Endothelial cell of umbilical vein (primary cell): ENCODE measurements around the gene CCBE1. TPM values are rescaled to one million over a fixed set of nuclear protein-coding genes. Genes with fewer than 3 reads are reported as not detected.

Experiments
- BruUV-seq: library from RNA; stranded (reverse); fragments of 400-500 nt; replicated peaks from 2 replicates; lab custom pipeline; 2021; lab: Mats Ljungman, UMichigan
- CTCF ChIA-PET: fragments of 300-600, 350-600 bp; sonication (Branson Sonifier 250); formaldehyde crosslinking; loops from one replicate; lab custom pipeline; 2021; ENCODE audit warnings: antibody characterized with exemption, inconsistent platforms; lab: Charles Lee
- POLR2A ChIA-PET: fragments of 300-600, 350-600 bp; sonication (Branson Sonifier 250); formaldehyde crosslinking; loops from one replicate; lab custom pipeline; 2021; ENCODE audit warnings: antibody characterized with exemption, inconsistent platforms; lab: Charles Lee
- DNase-seq: peaks from one replicate; pipeline ENCODE4 v3.0.0-alpha.2; 2011; ENCODE audit warnings: low read depth, low spot score
- FAIRE-seq: peaks from 2 replicates; lab custom pipeline; 2011; peaks lifted over from hg19 to GRCh38; lab: Jason Lieb, UNC
- H2AFZ ChIP-seq: 2 replicates; pipeline ENCODE4 v1.6.0; 2012; ENCODE audit warnings: low read depth, low read length, control low read depth, inconsistent platforms
- H3K27ac ChIP-seq: 2 replicates; pipeline ENCODE4 v1.5.1; 2011; ENCODE audit warnings: low read depth, mild to moderate bottlenecking, control low read depth, low read length, moderate library complexity; ENCODE audit not compliant: insufficient read depth
- H3K27me3 ChIP-seq, 2 experiments: 2 replicates each; pipeline versions ENCODE4 v1.6.0 to v1.6.1; 2011; ENCODE audit warnings: low read length in 2 of 2, mixed read lengths in 1 of 2; ENCODE audit not compliant: control insufficient read depth in 2 of 2, insufficient read depth in 2 of 2
- H3K36me3 ChIP-seq, 2 experiments: 2 replicates in 1 of 2; 3 replicates in 1 of 2; pipeline ENCODE4 v1.5.1; 2011; ENCODE audit warnings: low read length in 2 of 2, mild to moderate bottlenecking in 1 of 2, moderate library complexity in 1 of 2; ENCODE audit not compliant: control insufficient read depth in 2 of 2, insufficient read depth in 2 of 2; ENCODE audit errors: extremely low read depth in 1 of 2
- H3K4me1 ChIP-seq: 3 replicates; pipeline ENCODE4 v1.5.1; 2011; ENCODE audit warnings: mild to moderate bottlenecking, low read length; ENCODE audit not compliant: control insufficient read depth, insufficient read depth; ENCODE audit errors: extremely low read depth
- H3K4me2 ChIP-seq: 2 replicates; pipeline ENCODE4 v1.6.1; 2011; ENCODE audit warnings: low read length, control low read depth, mixed read lengths; ENCODE audit not compliant: insufficient read depth
- H3K4me3 ChIP-seq, 3 experiments: fragments of 200-600 bp in 1 of 3; sonication (generic), shearing (Covaris generic) in 1 of 3; replicated peaks in 1 of 3; 2 replicates each; pipeline ENCODE4 v1.5.1; 2011 to 2016; ENCODE audit warnings: control low read depth in 3 of 3, low read length in 3 of 3, mild to moderate bottlenecking in 2 of 3, inconsistent platforms in 1 of 3, low read depth in 1 of 3, moderate library complexity in 1 of 3; ENCODE audit not compliant: insufficient read depth in 1 of 3
- H3K79me2 ChIP-seq: 2 replicates; pipeline ENCODE4 v1.6.0; 2012; ENCODE audit warnings: low read length, inconsistent platforms; ENCODE audit not compliant: control insufficient read depth, insufficient read depth
- H3K9ac ChIP-seq: replicated peaks from 2 replicates; pipeline ENCODE3; 2011; ENCODE audit warnings: low read length, control low read depth; ENCODE audit not compliant: insufficient read depth; ENCODE audit errors: extremely low read depth
- H3K9me1 ChIP-seq: replicated peaks from 3 replicates; pipeline ENCODE4 v1.6.0; 2011; ENCODE audit warnings: mild to moderate bottlenecking, low read length; ENCODE audit not compliant: control insufficient read depth, insufficient read depth; ENCODE audit errors: extremely low read depth
- H3K9me3 ChIP-seq: replicated peaks from 2 replicates; pipeline ENCODE4 v1.5.1; 2012; ENCODE audit warnings: low read length, inconsistent platforms; ENCODE audit not compliant: control insufficient read depth, insufficient read depth
- H4K20me1 ChIP-seq: replicated peaks from 2 replicates; pipeline ENCODE3; 2011; ENCODE audit warnings: mild to moderate bottlenecking, low read length; ENCODE audit not compliant: control insufficient read depth, insufficient read depth; ENCODE audit errors: extremely low read depth
- EZH2 ChIP-seq: IDR thresholded peaks from 2 replicates; pipeline ENCODE4 v1.6.1; 2012; ENCODE audit warnings: borderline replicate concordance, low read depth, mild to moderate bottlenecking, moderate library complexity, low read length, inconsistent platforms; ENCODE audit not compliant: severe bottlenecking
- FOS ChIP-seq: IDR thresholded peaks from 2 replicates; pipeline ENCODE4 v1.6.1; 2011; ENCODE audit warnings: mild to moderate bottlenecking, low read length, moderate library complexity, borderline replicate concordance; ENCODE audit not compliant: insufficient read depth
- GATA2 ChIP-seq: IDR thresholded peaks from 2 replicates; pipeline ENCODE4 v1.7.0; 2011; ENCODE audit warnings: low read depth, mild to moderate bottlenecking, moderate library complexity, mixed read lengths, low read length; ENCODE audit not compliant: insufficient read length, insufficient read depth
- JUN ChIP-seq: IDR thresholded peaks from 2 replicates; pipeline ENCODE4 v1.6.1; 2011; ENCODE audit warnings: borderline replicate concordance, low read depth; ENCODE audit not compliant: insufficient read length, insufficient read depth
- MYC ChIP-seq: IDR thresholded peaks from one replicate; pipeline ENCODE4 v1.6.1; 2011; ENCODE audit warnings: mild to moderate bottlenecking, low read depth, low read length
- POLR2A ChIP-seq: IDR thresholded peaks from 2 replicates; pipeline ENCODE4 v1.6.1; 2012; ENCODE audit warnings: low read depth, mild to moderate bottlenecking, control low read depth, low read length
- POLR2AphosphoS5 ChIP-seq: IDR thresholded peaks from 2 replicates; pipeline ENCODE4 v1.6.1; 2012; ENCODE audit warnings: low read depth, mild to moderate bottlenecking, control low read depth, low read length, moderate library complexity; ENCODE audit not compliant: insufficient read depth
- dilution Hi-C: fragments of 300-500 bp; cut with MboI; formaldehyde crosslinking; loops from one replicate; pipeline ENCODE4 v1.15.0; 2019; ENCODE audit warnings: low sequenced_read_pairs; ENCODE audit not compliant: extremely low pct_ligation_motif_present
- intact Hi-C: fragments of 100-400 bp; cut with micrococcal nuclease; formaldehyde crosslinking; loops from one replicate; pipeline ENCODE4 v1.10.0; 2022
- polyA plus RNA-seq, 4 experiments: library from polyadenylated mRNA; depleted of rRNA in 3 of 4; stranded (reverse) in 3 of 4; unstranded in 1 of 4; fragments of >200 nt; gene quantifications; 2 replicates each; pipeline versions ENCODE4 v1.2.1 to v1.2.3, GENCODE V29; 2011 to 2012; ENCODE audit warnings: missing spikeins in 1 of 4
- total RNA-seq: library from RNA; stranded (reverse); gene quantifications from 2 replicates; pipeline ENCODE4 v1.2.3, GENCODE V29; 2021
- TF ChIP-seq, protein P1 (sequence below), 2 donors: IDR thresholded peaks; 1 replicate in 1 of 2; 2 replicates in 1 of 2; pipeline ENCODE4 v1.5.1; 2011; ENCODE audit warnings: low read length in 2 of 2, mild to moderate bottlenecking in 2 of 2, moderate library complexity in 2 of 2, control low read depth in 1 of 2, inconsistent platforms in 1 of 2, low read depth in 1 of 2; ENCODE audit not compliant: insufficient read depth in 1 of 2; ENCODE audit errors: extremely low read depth in 1 of 2
- TF ChIP-seq, protein P2 (sequence below): IDR thresholded peaks from 2 replicates; pipeline ENCODE4 v1.6.1; 2011; ENCODE audit not compliant: insufficient read depth, insufficient read length

The CCBE1 gene
- total and polyA plus RNA-seq, 2 donors (not counting 3 experiments of a cell fraction or from before 2014, with no cell fraction given) = 0.04 TPM; not detected in 1

DNA sequence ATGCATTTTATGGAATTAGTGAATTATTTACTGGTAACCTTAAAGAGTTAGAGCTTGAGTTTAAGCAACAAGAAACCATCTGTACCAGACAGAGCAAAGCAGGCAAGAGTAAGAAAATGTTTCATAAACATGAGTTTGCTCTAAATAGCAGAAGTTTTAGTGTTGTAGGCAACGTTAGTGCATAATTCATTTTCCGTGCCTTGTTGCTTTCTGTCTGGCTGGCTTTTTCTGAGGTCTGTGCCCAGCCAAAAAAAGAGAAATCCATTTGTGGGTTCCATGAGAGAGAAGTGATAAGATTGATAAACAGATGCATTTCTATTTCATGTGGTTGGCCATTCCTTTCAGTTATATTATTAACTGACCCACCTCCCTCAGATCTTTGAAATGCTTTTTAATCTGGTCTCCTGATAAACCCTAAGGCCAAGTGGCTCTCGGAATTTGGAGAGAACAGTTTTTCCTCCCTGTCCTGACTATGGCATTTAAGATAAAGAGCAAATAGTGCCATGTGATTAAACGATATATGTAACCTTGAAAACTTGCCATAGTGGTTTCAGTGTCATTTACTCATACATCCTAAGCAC lies 198.6 kb downstream of the CCBE1 start:
- Histone ChIP-seq H3K36me3 (no peaks in the 10 kb centered on the region), H3K4me1 (no peaks in the 10 kb centered on the region), H3K27ac (no peak overlapping the region), H3K9ac (no peak overlapping the region), H3K9me1 (no peaks in the 10 kb centered on the region), H3K4me2 (no peak overlapping the region), H4K20me1 (no peaks in the 10 kb centered on the region), H3K79me2 (no peaks in the 10 kb centered on the region), H2AFZ (no peak overlapping the region), H3K9me3 (no peaks in the 10 kb centered on the region), H3K27me3 (no peaks in the 10 kb centered on the region), H3K4me3 (no peak overlapping the region)
- DNase-seq (no peak), FAIRE-seq (no peak)
- no TSS peak for BruUV-seq
- ChIA-PET CTCF (no interaction called here), POLR2A (no interaction called here)
- TF ChIP-seq GATA2 = no peak
- TF ChIP-seq JUN = no peak
- TF ChIP-seq FOS = no peak
- TF ChIP-seq, protein P1, sequence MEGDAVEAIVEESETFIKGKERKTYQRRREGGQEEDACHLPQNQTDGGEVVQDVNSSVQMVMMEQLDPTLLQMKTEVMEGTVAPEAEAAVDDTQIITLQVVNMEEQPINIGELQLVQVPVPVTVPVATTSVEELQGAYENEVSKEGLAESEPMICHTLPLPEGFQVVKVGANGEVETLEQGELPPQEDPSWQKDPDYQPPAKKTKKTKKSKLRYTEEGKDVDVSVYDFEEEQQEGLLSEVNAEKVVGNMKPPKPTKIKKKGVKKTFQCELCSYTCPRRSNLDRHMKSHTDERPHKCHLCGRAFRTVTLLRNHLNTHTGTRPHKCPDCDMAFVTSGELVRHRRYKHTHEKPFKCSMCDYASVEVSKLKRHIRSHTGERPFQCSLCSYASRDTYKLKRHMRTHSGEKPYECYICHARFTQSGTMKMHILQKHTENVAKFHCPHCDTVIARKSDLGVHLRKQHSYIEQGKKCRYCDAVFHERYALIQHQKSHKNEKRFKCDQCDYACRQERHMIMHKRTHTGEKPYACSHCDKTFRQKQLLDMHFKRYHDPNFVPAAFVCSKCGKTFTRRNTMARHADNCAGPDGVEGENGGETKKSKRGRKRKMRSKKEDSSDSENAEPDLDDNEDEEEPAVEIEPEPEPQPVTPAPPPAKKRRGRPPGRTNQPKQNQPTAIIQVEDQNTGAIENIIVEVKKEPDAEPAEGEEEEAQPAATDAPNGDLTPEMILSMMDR (IDR thresholded peaks at IDR 0.05; ENCODE audit: extremely low read depth in 1 of 2, insufficient read depth in 1 of 2, low read depth in 1 of 2, low read length in 2 of 2) = no peak
- TF ChIP-seq POLR2AphosphoS5 = no peak
- no peak for TF ChIP-seq POLR2A
- TF ChIP-seq, protein P2, sequence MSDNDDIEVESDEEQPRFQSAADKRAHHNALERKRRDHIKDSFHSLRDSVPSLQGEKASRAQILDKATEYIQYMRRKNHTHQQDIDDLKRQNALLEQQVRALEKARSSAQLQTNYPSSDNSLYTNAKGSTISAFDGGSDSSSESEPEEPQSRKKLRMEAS = no peak
- TF ChIP-seq EZH2 = no peak
- TF ChIP-seq MYC = no peak
- intact Hi-C loops (no loop called here), dilution Hi-C loops (no loop called here)
